Stomach (tissue), 4 donors: Measurements from ENCODE around the gene NMUR2.

Experiments
- CTCF ChIP-seq, 7 experiments: fragments of 450-650 bp in 4 of 7; fragments of 200-600 bp in 3 of 7; sonication (generic) in 3 of 7; IDR thresholded peaks; one replicate each; pipeline ENCODE4 v1.5.1; 2016 to 2019; ENCODE audit warnings: antibody characterized with exemption in 7 of 7, control low read depth in 2 of 7, mild to moderate bottlenecking in 1 of 7
- POLR2A ChIP-seq, 4 donors: fragments of 450-650 bp; IDR thresholded peaks; one replicate each; pipeline ENCODE4 v1.6.1; 2016; ENCODE audit warnings: antibody characterized with exemption in 4 of 4, control low read depth in 2 of 4, mild to moderate bottlenecking in 1 of 4, moderate library complexity in 1 of 4

GRCh38 chr5:152374711-152375275, 30.3 kb downstream of the NMUR2 start:
- no peak for TF ChIP-seq CTCF (IDR thresholded peaks at IDR 0.05)
- TF ChIP-seq POLR2A (IDR thresholded peaks at IDR 0.05): no peak
